T1000 (cell line): ENCODE data around the gene VIP.
A peak's percentile ranks its signal among the peaks of the same experiment; 100 is the strongest.
"Not testable (repeated sequence)": the region's sequence is repeated elsewhere in the genome, so short reads cannot be mapped to it uniquely, and the experiment has no call there.

ENCODE experiments used
- DNase-seq: peaks from one replicate; lab custom pipeline; 2025; ENCODE audit warnings: mixed read lengths; lab: John Stamatoyannopoulos, UW

The VIP gene

DNA sequence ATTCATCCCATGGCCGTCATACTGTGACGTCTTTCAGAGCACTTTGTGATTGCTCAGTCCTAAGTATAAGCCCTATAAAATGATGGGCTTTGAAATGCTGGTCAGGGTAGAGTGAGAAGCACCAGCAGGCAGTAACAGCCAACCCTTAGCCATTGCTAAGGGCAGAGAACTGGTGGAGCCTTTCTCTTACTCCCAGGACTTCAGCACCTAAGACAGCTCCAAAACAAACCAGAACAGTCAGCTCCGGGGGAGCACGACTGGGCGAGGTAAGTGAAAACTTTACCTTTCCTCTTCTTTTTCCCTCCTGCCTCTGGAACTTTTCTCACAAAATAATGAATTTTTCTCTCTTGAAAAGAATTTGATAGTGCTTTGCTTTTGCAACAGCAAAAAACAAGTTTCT, at the start of gene VIP:
Gene VIP, plus strand, starts transcription at position 104 of the 400 bp plus-strand sequence. CDS start 1,381 bp downstream, outside the sequence.
- no peak for DNase-seq

DNA sequence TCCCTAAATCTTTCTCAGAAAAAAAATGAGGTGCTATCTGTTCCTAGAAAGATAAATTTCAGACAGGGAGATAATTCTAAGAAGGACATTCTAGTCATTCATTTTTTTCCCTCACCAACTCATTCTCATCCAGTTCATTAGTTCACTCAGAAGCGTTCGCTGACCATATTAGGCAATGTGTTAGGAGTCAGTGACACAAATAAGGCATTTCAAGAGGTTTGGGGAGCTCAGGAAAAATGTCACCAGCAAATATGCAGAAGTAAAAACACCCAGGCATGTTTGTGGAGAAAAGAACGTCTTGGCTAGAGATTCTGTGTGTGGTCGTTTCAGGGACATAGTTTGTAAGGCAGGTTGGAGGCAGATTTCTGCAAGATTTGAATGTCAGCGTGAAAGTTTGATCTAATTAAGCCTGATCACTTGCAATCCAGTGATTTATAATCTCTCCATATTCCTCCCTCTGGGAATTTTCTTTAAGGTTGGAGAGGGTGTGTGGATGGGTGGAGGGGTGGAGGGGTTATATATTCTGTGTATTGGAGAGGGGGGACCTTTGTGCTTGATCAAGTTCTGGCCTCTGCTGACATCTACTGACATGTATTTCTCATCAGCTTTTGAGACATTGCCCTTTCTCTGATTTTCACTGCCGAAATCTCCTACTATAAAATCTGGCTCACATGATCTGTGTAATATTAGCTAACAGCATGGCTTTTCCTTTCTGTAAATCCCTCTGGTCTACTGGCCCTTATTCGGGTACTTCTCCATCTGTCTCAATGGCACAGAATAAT, 49.3 kb upstream of the VIP start:
- DNase-seq = no peak

DNA sequence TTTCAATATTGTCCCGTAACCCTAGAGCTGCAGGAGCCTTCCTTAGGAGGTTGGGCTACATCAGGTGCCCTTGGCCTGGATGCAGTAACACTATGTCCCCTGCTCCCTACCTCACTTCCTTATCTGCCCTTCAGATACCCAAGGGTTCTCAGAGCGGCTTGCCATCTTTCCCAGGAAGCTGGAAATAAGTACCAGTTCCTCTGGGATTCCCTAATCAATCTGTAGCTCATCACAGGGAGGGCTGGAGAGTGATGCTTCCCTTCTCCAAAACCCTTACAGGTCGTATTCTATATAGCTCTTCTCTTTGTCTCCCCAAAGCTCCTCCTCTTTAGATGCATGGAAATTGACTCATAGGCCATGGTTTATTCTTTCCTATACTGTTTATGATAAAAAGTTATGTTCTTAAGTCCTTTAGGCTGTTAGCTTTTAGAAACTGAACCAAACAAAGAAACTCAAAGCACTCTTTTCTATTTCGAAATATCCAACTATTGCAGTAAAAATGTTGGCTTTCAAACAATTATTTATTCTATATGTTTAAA, 48.7 kb upstream of the VIP start:
- DNase-seq = no peak

DNA sequence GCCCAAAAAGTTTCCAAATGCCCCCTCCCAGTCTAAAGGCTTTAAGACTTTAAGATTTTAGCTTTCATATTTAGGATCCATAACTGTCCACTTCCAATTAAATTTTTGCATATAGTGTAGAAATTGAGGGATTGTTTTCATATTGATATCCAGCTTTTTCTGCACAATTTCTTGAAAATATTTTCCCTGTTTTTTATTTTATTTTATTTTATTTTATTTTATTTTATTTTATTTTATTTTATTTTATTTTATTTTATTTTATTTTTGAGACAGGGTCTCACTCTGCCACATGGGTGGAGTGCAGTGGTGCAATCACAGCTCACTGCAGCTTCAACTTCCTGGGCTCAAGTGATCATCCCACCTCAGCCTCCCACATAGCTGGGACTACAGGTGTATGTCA, 46.8 kb upstream of the VIP start:
- DNase-seq = not testable (repeated sequence)

DNA sequence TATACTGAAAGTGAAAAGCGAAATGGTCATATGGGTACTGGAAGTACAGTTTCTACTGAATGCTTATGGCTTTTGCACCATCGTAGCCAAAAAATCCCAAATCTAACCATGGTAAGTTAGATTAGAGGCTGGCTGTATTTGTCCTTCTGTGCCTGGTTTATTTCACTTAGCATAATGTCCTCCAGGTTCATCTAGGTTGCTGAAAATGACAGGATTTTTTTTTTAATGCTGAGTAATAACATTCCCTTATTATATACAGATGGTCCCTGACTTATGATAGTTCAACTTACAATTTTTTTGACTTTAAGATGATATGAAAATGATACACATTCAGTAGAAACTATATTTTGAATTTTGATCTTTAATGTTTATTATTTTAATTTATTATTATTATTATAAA, 45.3 kb upstream of the VIP start:
- no peak for DNase-seq

DNA sequence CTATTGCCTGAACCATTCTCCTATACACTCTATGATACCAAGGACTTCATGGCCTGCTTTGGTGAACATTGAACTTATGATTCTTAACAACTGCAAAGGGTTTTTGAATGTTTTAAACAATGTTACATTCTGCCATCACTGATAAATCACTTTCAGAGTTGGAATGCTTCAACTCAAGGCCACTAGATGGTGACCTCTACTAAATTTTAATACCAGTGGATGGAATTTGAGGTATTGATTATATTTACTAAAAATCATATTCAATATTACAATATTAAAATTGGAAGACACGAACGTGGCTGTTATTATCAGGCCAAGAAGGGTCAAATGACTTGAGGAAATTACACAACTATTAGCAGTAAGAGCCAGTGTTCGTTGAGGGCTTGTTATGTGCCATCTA, 34.3 kb upstream of the VIP start:
- no peak for DNase-seq

DNA sequence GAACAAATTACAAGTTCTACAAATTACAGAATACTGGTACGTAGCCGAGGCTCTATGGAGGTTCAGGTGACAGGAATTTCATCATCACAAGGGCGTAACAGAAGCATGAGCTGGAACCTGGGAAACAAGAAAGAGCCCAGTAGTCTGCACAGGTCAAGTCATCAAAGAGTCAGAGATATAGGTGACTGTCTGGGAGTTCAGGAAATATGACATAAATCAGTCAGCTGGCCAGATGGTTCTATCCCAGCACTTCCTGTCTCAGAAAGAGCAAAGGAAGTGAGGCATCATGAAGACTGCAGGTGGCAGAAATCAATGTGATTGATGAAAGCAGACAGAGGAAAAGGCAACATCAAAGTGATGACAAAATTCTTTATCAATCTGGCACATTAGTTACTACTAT, 29.6 kb upstream of the VIP start:
- DNase-seq = no peak

DNA sequence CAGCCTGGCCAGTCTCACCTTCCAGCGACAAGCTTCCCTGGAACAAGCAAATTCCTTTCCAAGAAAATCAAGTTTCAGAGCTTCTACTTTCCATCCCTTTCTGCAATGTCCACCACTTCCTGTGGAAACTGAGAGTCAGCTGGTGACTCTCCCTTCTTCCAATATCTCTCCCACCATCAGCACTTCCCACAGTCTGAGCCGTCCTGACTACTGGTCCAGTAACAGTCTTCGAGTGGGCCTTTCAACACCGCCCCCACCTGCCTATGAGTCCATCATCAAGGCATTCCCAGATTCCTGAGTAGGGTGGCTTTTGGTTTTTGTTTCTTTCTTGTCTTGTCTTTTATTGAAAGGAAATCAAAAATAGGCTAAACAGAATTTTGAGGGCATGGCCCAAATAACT, 28.6 kb upstream of the VIP start:
- DNase-seq = no peak

DNA sequence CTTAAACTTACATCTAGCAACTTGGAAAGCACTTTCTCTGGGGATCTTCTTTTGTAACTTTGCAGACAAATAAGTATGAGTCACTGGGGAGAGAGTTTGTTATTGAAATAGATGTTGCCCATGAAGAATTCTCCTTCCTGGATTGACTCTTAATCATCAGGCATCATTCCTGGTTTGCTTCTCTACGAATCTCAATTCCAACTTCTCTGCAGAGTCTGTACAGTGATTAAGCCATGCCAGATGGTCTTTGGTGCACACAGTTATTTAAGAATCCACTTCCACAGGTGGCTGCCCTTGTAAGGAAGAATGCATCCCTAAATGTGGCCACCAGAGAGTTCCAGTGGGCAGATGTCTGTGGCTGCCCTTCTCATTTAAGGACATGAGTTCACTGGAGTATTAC, 27.2 kb upstream of the VIP start:
- no peak for DNase-seq

DNA sequence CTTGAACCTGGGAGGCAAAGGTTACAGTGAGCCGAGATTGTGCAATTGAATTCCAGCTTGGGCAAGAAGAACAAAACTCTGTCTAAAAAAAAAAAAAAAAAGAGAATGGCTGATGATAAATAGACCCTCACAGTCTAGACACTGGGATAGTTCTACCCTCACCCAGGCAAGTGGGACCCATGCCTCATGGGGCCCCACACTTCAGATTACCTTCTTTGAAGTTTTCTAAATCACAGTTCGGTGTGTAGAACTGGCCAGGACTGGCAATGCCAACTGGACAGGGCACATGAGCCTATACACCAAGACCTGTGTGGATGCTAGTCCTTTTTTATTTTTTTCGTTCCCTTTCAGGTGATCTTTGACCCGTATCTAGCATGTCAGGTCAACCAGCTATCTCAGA, 24.3 kb upstream of the VIP start:
- no peak for DNase-seq

DNA sequence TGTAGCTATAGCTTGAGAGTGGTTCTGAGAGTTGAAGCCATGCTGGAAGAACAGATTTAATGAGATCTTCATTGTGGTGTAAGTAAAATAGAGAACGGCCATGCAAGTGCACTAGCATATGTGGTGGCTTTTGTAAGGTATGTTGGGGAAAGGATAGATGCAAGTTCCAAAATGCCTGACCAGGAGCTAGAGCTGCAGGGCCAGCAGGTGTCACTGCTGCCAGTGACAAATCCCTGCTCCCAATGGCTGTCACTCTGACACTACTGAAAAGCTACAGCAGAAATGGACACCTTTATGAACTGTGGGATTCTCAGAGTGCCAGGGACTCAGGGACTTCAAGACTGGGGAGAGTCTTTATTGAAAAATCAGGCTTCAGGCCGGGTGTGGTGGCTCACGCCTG, 23.1 kb upstream of the VIP start:
- no peak for DNase-seq

DNA sequence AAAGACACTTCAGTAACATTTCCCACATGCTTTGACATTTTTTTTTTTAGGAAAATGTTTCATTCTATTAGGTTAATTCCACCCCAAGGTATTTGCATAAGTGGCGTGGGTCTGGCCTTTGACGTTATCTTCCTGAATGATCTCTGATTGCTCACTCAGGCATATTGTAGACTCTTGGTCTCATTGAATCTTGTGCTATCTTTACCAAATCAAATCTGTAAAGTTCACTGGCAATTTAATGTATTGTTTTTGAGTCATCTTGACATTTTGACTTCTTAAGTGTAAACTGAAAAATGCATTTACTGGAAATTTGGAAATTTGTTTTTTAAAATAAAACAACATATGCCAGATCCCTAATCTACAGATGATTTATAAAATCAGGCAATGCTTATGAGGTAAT, 16.0 kb upstream of the VIP start:
- DNase-seq = no peak

DNA sequence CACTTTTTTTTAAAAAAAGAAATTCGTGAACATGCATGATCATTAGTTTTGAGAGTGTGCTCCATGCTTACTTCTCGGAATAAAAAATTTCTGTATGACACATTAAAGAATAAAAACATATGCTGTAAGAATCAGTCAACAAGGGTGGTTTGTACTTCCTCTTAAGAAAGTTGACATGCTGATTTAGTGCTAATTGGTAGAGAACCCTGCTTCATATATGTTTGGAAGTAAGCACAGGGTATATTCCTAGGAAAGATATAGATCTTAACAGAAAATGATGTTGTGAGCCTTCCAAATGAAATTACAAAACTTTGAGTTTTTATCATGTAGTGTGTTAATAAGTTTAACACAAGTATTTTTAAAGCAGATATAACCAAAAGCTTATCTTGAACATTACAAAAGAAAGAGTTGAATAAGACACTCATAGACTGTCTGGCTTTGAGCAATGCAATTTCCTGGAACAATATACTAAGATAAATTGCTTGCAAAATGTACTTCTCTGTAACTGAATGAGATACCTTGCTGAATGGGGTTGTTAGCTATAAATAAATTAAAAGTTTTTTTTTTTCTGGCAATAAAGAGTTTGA, 13.8 kb upstream of the VIP start:
- no peak for DNase-seq

DNA sequence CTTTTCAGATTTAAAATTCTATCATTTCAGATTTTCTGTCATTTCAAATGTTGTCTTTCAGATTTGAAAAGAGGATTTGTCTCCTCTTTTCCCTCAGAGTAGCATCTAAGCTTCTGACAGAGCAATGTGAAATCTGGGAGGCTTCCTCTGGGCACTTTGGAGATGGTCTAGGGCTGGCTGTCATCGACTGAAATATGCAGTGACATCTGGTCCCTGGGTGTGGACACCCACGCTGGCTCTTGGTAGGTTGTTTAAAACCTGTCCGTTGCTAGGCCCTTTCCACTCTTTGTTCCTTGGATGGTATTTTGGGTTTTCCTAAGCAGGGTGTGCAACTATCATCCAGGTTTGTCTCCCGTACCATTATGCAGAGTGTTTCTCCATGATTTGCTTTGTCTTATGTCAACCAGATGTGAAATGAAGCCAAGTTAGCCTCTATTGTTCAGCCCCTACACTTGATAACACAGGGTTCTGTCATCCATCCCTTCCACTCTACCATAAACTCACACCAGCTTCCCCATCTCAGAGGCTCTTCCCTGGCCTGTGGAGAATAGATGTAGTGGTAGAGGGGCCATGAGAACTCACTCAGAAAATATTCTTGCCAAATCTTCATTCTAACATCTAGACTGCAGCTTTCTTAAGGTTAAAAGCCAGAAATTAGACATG, 5.0 kb upstream of the VIP start:
- DNase-seq = no peak

DNA sequence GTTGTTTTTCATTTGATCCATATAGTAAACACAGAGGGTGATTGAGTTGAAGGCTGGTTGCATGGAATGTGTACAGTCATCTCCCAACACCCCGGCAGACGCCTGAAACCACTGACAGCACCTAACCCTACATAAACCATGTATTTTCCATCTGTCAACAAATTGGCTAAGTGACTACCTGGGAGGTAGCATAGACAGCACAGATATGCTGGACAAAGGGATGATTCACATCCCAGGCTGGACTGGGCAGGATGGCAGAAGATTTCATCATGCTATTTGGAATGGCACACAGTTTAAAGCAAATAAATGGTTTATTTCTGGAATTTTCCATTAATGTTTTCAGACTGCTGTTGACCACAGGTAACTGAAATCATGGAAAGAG, 4.4 kb upstream of the VIP start:
- DNase-seq = peak; percentile 48

DNA sequence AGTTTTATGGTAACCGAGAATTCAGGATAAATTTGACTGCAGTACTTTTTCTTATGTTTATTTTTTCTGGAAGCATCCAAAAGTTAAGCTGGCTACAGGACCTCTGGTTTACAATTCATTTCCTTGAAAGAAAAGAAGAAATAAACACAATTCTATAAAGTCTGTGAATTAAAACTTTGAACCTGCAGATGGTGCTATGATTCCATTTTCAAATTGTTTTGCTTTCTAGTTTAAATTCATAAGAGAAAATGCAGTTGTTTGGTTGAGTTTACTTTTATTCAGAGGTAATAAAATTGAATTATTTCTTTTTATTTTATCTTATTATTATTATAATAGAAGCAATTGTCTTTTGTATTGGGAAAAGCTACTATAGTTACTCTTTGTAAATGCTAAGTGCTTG, 1.8 kb upstream of the VIP start:
- no peak for DNase-seq

DNA sequence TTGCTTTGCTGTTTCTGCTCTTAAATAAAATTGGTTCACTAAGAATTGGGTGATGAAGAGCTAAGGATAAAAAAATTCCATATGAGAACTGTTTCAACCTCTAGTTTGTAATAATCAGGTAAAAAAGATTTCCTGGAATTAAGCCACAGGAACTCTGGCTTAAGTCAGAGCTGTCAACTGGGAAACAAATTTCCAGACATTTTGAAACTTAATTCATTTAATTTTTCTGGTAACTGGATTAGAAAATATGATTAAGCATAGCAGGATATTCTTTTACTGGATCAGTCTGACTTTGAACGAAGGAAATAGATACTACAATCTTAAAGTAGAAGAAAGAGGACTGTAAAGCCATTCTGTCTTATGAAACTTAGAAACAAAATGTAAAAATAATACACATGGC, 1.3 kb upstream of the VIP start:
- DNase-seq = no peak

DNA sequence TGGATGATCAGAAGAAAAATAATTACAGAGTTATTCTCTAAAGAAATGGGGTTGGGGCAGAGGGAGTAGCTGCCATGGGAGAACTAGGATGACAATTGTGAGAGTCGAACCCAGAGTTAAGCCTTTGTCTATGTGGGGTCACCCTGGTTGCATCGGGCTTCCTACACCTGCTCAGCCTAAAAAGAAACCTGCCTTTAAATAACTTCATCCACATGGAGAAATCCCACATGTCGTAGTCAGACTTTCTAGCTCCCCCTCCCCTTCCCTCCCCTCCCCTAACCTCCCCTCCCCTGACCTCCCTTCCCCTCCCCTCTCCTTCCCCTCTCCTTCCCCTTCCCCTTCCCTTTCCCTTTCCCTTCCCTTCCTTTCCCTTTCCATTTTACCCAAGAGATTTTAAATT, 14.7 kb downstream of the VIP start:
- no peak for DNase-seq

DNA sequence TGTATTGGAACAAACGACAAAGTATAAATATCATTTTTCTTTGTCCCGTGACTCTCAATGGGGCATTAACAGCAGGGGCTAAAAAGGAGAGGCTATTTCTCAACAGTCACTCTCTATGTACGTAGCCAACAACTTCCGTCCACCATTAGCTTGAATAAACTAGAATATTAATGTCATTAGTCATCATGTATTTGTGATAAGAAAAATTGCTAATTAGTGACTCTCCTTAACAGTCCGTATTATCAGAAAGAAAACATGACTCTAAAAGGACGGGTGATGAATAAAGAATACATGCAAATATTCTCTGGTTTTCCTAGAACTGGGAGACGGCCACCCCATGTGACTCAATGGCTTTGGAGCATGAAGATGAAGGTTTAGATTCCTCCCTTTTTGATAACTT, 18.6 kb downstream of the VIP start:
- no peak for DNase-seq

DNA sequence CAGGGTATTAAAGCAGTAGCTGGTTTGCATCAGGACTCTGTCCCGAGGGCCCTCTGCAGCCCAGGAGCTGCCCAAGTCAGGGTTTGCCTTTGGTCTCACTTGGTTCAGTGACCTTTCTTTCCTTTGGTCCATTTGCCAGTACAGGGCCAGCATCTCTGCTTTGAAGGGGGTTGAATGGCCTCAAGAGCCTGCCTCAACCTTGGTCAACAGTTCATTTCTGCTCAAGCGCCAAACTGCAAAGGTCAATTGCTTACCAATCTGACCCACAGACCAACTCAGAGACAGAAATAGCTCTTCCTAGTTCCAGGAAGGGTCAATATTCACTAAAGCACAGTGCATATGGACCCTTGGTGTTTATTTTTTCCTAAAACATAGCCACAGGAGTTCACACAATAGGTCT, 19.4 kb downstream of the VIP start:
- DNase-seq = no peak

DNA sequence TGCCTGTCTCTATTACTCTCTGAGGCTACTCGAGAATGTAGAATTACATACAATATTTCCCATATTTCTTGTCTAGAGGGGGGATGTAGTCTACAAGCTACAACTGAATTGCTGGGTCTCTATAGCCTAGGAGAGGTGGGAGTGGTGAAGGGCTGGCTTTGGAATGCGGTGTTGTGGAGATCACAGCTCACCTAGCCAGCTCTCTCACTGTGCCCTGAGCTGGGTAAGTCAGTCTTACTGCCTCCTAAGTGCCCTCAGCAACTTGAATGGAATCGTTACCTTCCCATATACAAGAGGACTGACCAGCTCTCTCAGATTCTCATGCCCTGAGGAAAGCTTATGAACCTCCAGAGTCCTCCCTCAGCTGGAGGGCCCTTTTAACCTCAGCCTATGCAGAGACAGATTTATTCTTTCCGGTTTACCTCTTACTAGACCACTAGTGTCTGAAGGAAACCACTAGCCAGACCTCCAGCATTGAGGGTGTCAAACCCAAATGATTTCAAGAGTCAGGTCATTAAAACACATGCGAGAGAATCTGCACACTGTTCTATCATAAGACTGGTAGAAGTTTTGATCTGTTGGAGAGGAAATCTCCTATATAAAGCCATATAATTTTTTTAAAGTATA, 20.6 kb downstream of the VIP start:
- DNase-seq = no peak

DNA sequence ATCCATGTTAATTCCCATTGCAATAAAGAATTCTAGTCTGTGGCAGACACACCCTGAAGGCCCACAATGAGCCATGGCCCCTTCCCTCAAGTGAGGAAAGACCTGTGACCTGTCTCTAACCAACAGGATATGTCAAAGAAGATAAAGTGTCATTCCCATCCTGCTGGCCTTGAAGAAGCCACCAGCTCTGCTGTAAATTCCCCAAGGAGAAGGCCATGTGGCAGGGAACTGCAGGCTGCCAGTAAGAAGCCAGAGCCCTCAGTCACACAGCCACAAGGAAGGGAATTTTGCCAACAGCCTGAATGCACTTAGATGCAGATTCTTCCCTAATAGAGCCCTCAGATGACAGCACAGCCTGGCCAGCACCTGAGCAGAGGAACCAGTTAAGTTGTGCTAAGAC, 24.8 kb downstream of the VIP start:
- no peak for DNase-seq

DNA sequence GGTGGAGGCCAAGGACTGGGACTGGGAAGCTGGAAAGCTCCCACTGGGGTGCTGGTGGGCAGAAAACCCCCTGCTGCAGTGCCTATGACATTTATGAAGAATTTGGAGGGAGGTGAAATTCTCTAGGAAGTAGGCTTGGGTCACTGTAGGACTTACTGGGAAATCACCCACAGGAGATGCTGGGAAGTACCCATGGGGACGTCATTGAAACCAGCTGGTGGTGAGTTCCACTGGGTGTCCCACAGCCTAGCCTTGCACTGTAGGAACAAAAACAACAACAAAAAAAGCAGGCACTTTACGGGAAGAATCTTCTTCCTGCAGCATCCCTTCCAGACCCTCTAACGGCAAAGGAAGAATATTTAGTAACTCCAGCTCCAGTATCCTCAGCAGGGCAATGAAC, 26.2 kb downstream of the VIP start:
- DNase-seq = no peak
